Measurements from ENCODE around the gene NANOS2. TPM values are rescaled to one million over a fixed set of nuclear protein-coding genes. Genes with fewer than 3 reads are reported as not detected.

Gene NANOS2
- total and polyA plus RNA-seq, 9 of the 15 experiments (the other 6 are each of a cell fraction or from before 2014, with no cell fraction given) = not detected

DNA sequence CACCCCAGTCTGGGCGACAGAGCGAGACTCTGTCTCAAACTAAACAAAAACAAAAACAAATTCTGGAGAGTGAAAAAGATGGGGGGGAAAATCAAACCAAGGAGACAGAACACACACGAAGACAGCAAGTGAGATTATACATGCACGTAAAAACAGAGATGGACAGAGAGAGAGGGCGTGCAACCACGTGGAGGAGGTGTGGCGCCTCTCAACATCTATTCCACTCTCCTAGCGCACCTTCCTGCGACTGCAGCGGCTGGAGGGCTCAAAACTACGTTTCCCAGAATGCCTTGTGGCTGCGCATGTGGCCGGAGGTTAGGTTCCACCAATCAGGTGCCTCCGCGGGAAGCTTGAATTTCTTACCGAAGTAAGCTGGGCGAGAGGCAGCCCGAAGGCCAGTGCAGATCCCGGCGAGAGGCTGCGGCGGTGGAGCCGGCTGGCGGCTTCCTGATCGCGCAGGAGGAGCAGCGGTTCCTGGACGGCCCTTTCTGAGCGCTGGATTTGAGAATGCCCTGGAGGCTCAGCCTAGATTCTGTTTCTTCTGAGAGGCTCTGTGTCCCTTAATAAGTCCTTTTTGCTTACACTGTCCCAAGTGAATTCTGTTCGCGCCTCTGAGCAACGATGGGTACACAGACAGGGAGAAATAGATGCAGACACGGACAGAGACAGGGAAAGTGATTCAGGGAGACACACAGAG is 13.1 kb upstream of the NANOS2 start (continued):
- TF ChIP-seq SP2 (IDR thresholded peaks at IDR 0.05; ENCODE audit: extremely low read depth, low read depth, low read length, poor library complexity, severe bottlenecking) = no peak
- TF ChIP-seq, protein P1, sequence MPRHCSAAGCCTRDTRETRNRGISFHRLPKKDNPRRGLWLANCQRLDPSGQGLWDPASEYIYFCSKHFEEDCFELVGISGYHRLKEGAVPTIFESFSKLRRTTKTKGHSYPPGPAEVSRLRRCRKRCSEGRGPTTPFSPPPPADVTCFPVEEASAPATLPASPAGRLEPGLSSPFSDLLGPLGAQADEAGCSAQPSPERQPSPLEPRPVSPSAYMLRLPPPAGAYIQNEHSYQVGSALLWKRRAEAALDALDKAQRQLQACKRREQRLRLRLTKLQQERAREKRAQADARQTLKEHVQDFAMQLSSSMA (CRISPR knock-in tag; IDR thresholded peaks at IDR 0.05) = no peak
- TF ChIP-seq, protein P2, sequence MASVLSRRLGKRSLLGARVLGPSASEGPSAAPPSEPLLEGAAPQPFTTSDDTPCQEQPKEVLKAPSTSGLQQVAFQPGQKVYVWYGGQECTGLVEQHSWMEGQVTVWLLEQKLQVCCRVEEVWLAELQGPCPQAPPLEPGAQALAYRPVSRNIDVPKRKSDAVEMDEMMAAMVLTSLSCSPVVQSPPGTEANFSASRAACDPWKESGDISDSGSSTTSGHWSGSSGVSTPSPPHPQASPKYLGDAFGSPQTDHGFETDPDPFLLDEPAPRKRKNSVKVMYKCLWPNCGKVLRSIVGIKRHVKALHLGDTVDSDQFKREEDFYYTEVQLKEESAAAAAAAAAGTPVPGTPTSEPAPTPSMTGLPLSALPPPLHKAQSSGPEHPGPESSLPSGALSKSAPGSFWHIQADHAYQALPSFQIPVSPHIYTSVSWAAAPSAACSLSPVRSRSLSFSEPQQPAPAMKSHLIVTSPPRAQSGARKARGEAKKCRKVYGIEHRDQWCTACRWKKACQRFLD (CRISPR knock-in tag; IDR thresholded peaks at IDR 0.05) = no peak
- TF ChIP-seq ZNF184 (CRISPR knock-in tag; IDR thresholded peaks at IDR 0.05) = no peak
- TF ChIP-seq, protein P3, sequence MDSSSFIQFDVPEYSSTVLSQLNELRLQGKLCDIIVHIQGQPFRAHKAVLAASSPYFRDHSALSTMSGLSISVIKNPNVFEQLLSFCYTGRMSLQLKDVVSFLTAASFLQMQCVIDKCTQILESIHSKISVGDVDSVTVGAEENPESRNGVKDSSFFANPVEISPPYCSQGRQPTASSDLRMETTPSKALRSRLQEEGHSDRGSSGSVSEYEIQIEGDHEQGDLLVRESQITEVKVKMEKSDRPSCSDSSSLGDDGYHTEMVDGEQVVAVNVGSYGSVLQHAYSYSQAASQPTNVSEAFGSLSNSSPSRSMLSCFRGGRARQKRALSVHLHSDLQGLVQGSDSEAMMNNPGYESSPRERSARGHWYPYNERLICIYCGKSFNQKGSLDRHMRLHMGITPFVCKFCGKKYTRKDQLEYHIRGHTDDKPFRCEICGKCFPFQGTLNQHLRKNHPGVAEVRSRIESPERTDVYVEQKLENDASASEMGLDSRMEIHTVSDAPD (CRISPR knock-in tag; IDR thresholded peaks at IDR 0.05) = no peak
- no peak for TF ChIP-seq FOXK1 (CRISPR knock-in tag; IDR thresholded peaks at IDR 0.05; ENCODE audit: borderline replicate concordance)
- TF ChIP-seq KDM2B (CRISPR knock-in tag; IDR thresholded peaks at IDR 0.05) = no peak
- no peak for TF ChIP-seq RBM14 (IDR thresholded peaks at IDR 0.05; ENCODE audit: borderline replicate concordance, insufficient read depth, low read depth, low read length)
- no peak for TF ChIP-seq NFIX (CRISPR knock-in tag; IDR thresholded peaks at IDR 0.05; ENCODE audit: low read depth)
- TF ChIP-seq ZNF174 (CRISPR knock-in tag; IDR thresholded peaks at IDR 0.05) = no peak
- TF ChIP-seq, protein P4, sequence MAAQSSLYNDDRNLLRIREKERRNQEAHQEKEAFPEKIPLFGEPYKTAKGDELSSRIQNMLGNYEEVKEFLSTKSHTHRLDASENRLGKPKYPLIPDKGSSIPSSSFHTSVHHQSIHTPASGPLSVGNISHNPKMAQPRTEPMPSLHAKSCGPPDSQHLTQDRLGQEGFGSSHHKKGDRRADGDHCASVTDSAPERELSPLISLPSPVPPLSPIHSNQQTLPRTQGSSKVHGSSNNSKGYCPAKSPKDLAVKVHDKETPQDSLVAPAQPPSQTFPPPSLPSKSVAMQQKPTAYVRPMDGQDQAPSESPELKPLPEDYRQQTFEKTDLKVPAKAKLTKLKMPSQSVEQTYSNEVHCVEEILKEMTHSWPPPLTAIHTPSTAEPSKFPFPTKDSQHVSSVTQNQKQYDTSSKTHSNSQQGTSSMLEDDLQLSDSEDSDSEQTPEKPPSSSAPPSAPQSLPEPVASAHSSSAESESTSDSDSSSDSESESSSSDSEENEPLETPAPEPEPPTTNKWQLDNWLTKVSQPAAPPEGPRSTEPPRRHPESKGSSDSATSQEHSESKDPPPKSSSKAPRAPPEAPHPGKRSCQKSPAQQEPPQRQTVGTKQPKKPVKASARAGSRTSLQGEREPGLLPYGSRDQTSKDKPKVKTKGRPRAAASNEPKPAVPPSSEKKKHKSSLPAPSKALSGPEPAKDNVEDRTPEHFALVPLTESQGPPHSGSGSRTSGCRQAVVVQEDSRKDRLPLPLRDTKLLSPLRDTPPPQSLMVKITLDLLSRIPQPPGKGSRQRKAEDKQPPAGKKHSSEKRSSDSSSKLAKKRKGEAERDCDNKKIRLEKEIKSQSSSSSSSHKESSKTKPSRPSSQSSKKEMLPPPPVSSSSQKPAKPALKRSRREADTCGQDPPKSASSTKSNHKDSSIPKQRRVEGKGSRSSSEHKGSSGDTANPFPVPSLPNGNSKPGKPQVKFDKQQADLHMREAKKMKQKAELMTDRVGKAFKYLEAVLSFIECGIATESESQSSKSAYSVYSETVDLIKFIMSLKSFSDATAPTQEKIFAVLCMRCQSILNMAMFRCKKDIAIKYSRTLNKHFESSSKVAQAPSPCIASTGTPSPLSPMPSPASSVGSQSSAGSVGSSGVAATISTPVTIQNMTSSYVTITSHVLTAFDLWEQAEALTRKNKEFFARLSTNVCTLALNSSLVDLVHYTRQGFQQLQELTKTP (IDR thresholded peaks at IDR 0.05; ENCODE audit: low read depth in 1 of 2, partially characterized antibody in 2 of 2) = peak in 1 of 2 experiments; percentile 85
- no peak for TF ChIP-seq ZNF324 (CRISPR knock-in tag; IDR thresholded peaks at IDR 0.05)

Measured in K562 (cell line).